CMK (cell line): ENCODE data around the gene SERTAD1.
"Not testable (repeated sequence)": the region's sequence is repeated elsewhere in the genome, so short reads cannot be mapped to it uniquely, and the experiment has no call there.

ENCODE experiments used
- DNase-seq: peaks from one replicate; pipeline ENCODE4 v3.0.0-alpha.2; 2010; ENCODE audit warnings: low read depth

The SERTAD1 gene

GRCh38 chr19:40425450-40426287 is at the start of gene SERTAD1:
Gene SERTAD1 (minus strand): TSS chr19:40425992. CDS start chr19:40423546, 2,446 bp downstream.
- peak; percentile 97 for DNase-seq

GRCh38 chr19:40474737-40475136 is 48.9 kb upstream of the SERTAD1 start:
- DNase-seq = no peak

GRCh38 chr19:40472516-40472915 is 46.7 kb upstream of the SERTAD1 start:
- no peak for DNase-seq

- no peak for DNase-seq
Measured at GRCh38 chr19:40471111-40471510, 45.3 kb upstream of the SERTAD1 start.

- DNase-seq = no peak
Measured at GRCh38 chr19:40469011-40469410, 43.2 kb upstream of the SERTAD1 start.

GRCh38 chr19:40466985-40467734 is 41.4 kb upstream of the SERTAD1 start, which contains the start of gene SPTBN4:
Gene SPTBN4 (plus strand): TSS chr19:40467001. CDS start chr19:40472622, 5,621 bp downstream.
- DNase-seq = no peak

- DNase-seq = no peak
Measured at GRCh38 chr19:40466219-40466984, 40.6 kb upstream of the SERTAD1 start.

- DNase-seq = peak; percentile 97
Measured at GRCh38 chr19:40465557-40466218, 39.9 kb upstream of the SERTAD1 start, which contains the start of gene BLVRB. Gene BLVRB (minus strand): TSS chr19:40465745. CDS start chr19:40465688, 57 bp downstream.

- peak; percentile 58 for DNase-seq
Measured at GRCh38 chr19:40465025-40465556, 39.3 kb upstream of the SERTAD1 start.

GRCh38 chr19:40464059-40465024 is 38.5 kb upstream of the SERTAD1 start:
- DNase-seq = peak; percentile 75

GRCh38 chr19:40463587-40464037 is 37.8 kb upstream of the SERTAD1 start:
- DNase-seq = not testable (repeated sequence)

GRCh38 chr19:40461669-40462221 is 36.0 kb upstream of the SERTAD1 start:
- no peak for DNase-seq

GRCh38 chr19:40460185-40460584 is 34.4 kb upstream of the SERTAD1 start:
- no peak for DNase-seq

GRCh38 chr19:40458597-40458974 is 32.8 kb upstream of the SERTAD1 start:
- DNase-seq = no peak

- no peak for DNase-seq
Measured at GRCh38 chr19:40457953-40458596, 32.3 kb upstream of the SERTAD1 start.

GRCh38 chr19:40457048-40457447 is 31.3 kb upstream of the SERTAD1 start:
- DNase-seq = no peak

- DNase-seq = not testable (repeated sequence)
Measured at GRCh38 chr19:40453943-40454342, 28.2 kb upstream of the SERTAD1 start.

GRCh38 chr19:40453151-40453735 is 27.5 kb upstream of the SERTAD1 start:
- no peak for DNase-seq

GRCh38 chr19:40452016-40452415 is 26.2 kb upstream of the SERTAD1 start:
- no peak for DNase-seq
